Suppressor macrophage treated with lipopolysaccharide for 4 hours (primary cell): ENCODE results near the gene PJA2.
"Not testable (repeated sequence)": the region's sequence is repeated elsewhere in the genome, so short reads cannot be mapped to it uniquely, and the experiment has no call there.

ENCODE experiments used
- DNase-seq: peaks from one replicate; pipeline ENCODE4 v3.0.0-alpha.2; 2020

PJA2 gene

GRCh38 chr5:109305352-109305751 lies 104.4 kb downstream of the PJA2 start:
- no peak for DNase-seq

GRCh38 chr5:109304309-109304708 lies 105.5 kb downstream of the PJA2 start:
- DNase-seq, result no peak

- DNase-seq, result no peak
Measured at GRCh38 chr5:109300367-109300766, 109.4 kb downstream of the PJA2 start.

GRCh38 chr5:109299557-109299956 lies 110.2 kb downstream of the PJA2 start:
- DNase-seq, result no peak

- DNase-seq, result no peak
Measured at GRCh38 chr5:109298794-109299193, 111.0 kb downstream of the PJA2 start.

- DNase-seq, result no peak
Measured at GRCh38 chr5:109297900-109298299, 111.9 kb downstream of the PJA2 start.

GRCh38 chr5:109291090-109291489 lies 118.7 kb downstream of the PJA2 start:
- no peak for DNase-seq

GRCh38 chr5:109290231-109290630 lies 119.5 kb downstream of the PJA2 start:
- DNase-seq, result no peak

- not testable (repeated sequence) for DNase-seq
Measured at GRCh38 chr5:109286628-109287027, 123.1 kb downstream of the PJA2 start.
